Neural cell (in vitro differentiated cells): ENCODE results near the gene DNAJB1.

Experiments
- CTCF ChIP-seq: fragments of 450-650 bp; IDR thresholded peaks from 2 replicates; pipeline ENCODE4 v1.5.1; 2014; ENCODE audit warnings: antibody characterized with exemption, mild to moderate bottlenecking, moderate library complexity; ENCODE audit not compliant: poor library complexity, severe bottlenecking
- EP300 ChIP-seq: fragments of 450-650 bp; conservative IDR thresholded peaks from 2 replicates; pipeline ENCODE4 v1.6.1; 2014; ENCODE audit warnings: antibody characterized with exemption, mild to moderate bottlenecking, moderate library complexity; ENCODE audit not compliant: poor library complexity, severe bottlenecking
- EZH2 ChIP-seq: fragments of 200-600, 300-800 bp; shearing (Covaris generic), sonication (generic); IDR thresholded peaks from 2 replicates; pipeline ENCODE4 v1.6.1; 2014; ENCODE audit warnings: antibody characterized with exemption, low read length, borderline replicate concordance, mild to moderate bottlenecking; ENCODE audit not compliant: insufficient read depth, poor library complexity, severe bottlenecking
- MXI1 ChIP-seq: fragments of 450-650 bp; conservative IDR thresholded peaks from 2 replicates; pipeline ENCODE4 v1.6.1; 2014; ENCODE audit warnings: antibody characterized with exemption, mild to moderate bottlenecking; ENCODE audit not compliant: poor library complexity, severe bottlenecking
- SMC3 ChIP-seq: fragments of 450-650 bp; conservative IDR thresholded peaks from 2 replicates; pipeline ENCODE4 v1.6.1; 2014; ENCODE audit warnings: antibody characterized with exemption, mild to moderate bottlenecking, moderate library complexity; ENCODE audit not compliant: poor library complexity

- no peak for TF ChIP-seq MXI1
- no peak for TF ChIP-seq CTCF
- no peak for TF ChIP-seq SMC3
- no peak for TF ChIP-seq EP300
- no peak for TF ChIP-seq EZH2
These were observed 35.8 kb downstream of the DNAJB1 start for GRCh38 chr19:14482172-14482941.
